Mesendoderm (in vitro differentiated cells): ENCODE data around the gene DENND4B.
A peak's percentile ranks its signal among the peaks of the same experiment; 100 is the strongest.

ENCODE experiments used
- DNase-seq: peaks from one replicate; pipeline ENCODE4 v3.0.0; 2013
- H2AK5ac ChIP-seq: 2 replicates; pipeline ENCODE4 v1.6.1; 2013; ENCODE audit warnings: low read length, inconsistent platforms
- H2BK120ac ChIP-seq: 2 replicates; pipeline ENCODE4 v1.6.1; 2013; ENCODE audit warnings: low read depth, mild to moderate bottlenecking, low read length, moderate library complexity, mixed read lengths
- H2BK15ac ChIP-seq: replicated peaks from 2 replicates; pipeline ENCODE4 v1.6.1; 2013; ENCODE audit warnings: low read depth, mild to moderate bottlenecking, moderate library complexity
- H2BK5ac ChIP-seq: 2 replicates; pipeline ENCODE4 v1.6.1; 2013; ENCODE audit warnings: low read length, inconsistent platforms
- H3K18ac ChIP-seq: 2 replicates; pipeline ENCODE4 v1.6.1; 2013; ENCODE audit warnings: mild to moderate bottlenecking, low read length, mixed read lengths
- H3K23ac ChIP-seq: one replicate; pipeline ENCODE4 v1.6.1; 2013; ENCODE audit warnings: low read length
- H3K27ac ChIP-seq: 2 replicates; pipeline ENCODE4 v1.5.1; 2013; ENCODE audit warnings: low read depth, mild to moderate bottlenecking, inconsistent platforms, low read length, moderate library complexity
- H3K27me3 ChIP-seq: 2 replicates; pipeline ENCODE4 v1.6.1; 2013; ENCODE audit warnings: low read length, control low read depth, mild to moderate bottlenecking, inconsistent platforms; ENCODE audit not compliant: insufficient read depth, poor library complexity
- H3K36me3 ChIP-seq: 2 replicates; pipeline ENCODE4 v1.6.1; 2013; ENCODE audit warnings: low read length, inconsistent platforms; ENCODE audit not compliant: control insufficient read depth, insufficient read depth
- H3K4ac ChIP-seq: one replicate; pipeline ENCODE4 v1.6.1; 2013; ENCODE audit warnings: low read depth, mild to moderate bottlenecking, low read length, moderate library complexity
- H3K4me1 ChIP-seq: 2 replicates; pipeline ENCODE4 v1.6.1; 2013; ENCODE audit warnings: low read depth, low read length, inconsistent platforms; ENCODE audit not compliant: control insufficient read depth
- H3K4me2 ChIP-seq: 2 replicates; pipeline ENCODE4 v1.6.1; 2013; ENCODE audit warnings: low read length
- H3K4me3 ChIP-seq: 2 replicates; pipeline ENCODE4 v1.5.1; 2013; ENCODE audit warnings: mild to moderate bottlenecking, low read length
- H3K56ac ChIP-seq: one replicate; pipeline ENCODE4 v1.6.1; 2013; ENCODE audit warnings: low read length
- H3K79me1 ChIP-seq: 2 replicates; pipeline ENCODE4 v1.6.1; 2013; ENCODE audit warnings: low read length, inconsistent platforms
- H3K79me2 ChIP-seq: 2 replicates; pipeline ENCODE4 v1.6.1; 2013; ENCODE audit warnings: mild to moderate bottlenecking, low read length; ENCODE audit not compliant: control insufficient read depth, insufficient read depth
- H3K9ac ChIP-seq: 2 replicates; pipeline ENCODE4 v1.6.1; 2013; ENCODE audit warnings: low read length, inconsistent platforms
- H4K5ac ChIP-seq: one replicate; pipeline ENCODE4 v1.6.1; 2013; ENCODE audit warnings: low read length
- H4K8ac ChIP-seq: one replicate; pipeline ENCODE4 v1.6.1; 2013; ENCODE audit warnings: low read depth, mild to moderate bottlenecking, control low read depth, low read length, moderate library complexity
- WGBS: extraction: QIAGEN DNeasy Blood & Tissue Kit; methylation state at CpG from one replicate; pipeline ENCODE4 v1.1.7; 2013; ENCODE audit warnings: low lambda C conversion rate, missing lambda C conversion rate; ENCODE audit not compliant: insufficient coverage; ENCODE audit errors: extremely low coverage; 5-methylcytosine and 5-hydroxymethylcytosine counted together

DENND4B gene

DNA sequence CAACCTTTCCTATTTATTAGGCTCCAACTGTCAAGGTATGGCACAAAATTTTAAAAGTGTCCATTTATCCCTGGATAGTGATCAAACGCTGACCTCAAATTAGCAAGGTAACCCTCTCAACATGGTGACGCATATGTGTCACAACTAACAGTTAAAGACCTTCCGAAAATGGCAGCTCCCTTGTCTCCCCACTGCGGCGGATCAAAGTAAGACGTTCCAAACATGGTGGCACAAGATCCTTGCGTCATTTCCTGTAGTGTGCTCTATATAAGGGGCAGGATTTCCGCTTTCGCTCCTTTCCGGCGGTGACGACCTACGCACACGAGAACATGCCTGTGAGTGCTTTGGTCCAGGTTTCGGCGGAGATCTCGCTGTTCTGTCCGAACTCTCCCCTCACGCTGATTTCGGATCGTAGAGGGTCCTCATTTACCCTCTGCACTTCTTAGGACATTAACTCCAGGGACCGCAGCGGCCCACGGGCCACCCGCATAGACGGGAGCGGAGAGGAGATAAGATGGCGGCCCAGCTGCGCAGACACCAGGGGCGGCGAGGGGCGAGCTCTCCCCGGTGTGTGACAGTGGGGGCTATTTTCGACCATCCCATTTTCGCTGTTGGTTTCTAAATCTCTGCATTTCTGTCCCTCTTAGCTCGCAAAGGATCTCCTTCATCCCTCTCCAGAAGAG is 44.1 kb upstream of the DENND4B start, which contains the start of gene RPS27:
Gene RPS27 (plus strand): TSS at position 295 of the 683 bp plus-strand sequence. CDS start 35 bp downstream, at position 330.
- Histone ChIP-seq H3K56ac (peak within 1 kb of the TSS; percentile 99), H4K5ac (peak within 1 kb of the TSS; percentile 44)

DNA sequence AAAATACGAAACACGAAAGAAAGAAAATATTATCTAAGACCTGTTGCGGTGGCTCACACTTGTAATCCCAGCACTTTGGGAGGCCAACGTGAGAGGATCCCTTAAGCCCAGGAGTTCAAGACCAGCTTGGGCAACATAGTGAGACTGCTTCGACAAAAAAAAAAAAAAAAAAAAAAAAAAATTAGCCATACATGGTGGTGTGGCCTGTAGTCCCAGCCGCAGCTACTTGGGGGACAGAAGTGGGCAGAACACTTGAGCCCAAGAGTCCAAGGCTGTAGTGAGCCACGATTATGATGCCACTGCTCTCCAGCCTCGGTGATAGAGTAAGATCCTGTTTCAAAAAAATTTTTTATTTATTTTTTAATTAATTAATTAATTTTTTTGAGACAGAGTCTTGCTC is 41.1 kb upstream of the DENND4B start:
- no peak overlapping the region for H3K27ac ChIP-seq
- no CpG with 5 or more reads among the region's 8 CpGs for WGBS
- no peak overlapping the region for H2BK120ac ChIP-seq
- H3K4ac ChIP-seq = no peak overlapping the region
- H3K4me3 ChIP-seq = no peak overlapping the region
- H3K79me2 ChIP-seq = peaks cover 24% of the 10 kb centered on the region
- no peak overlapping the region for H3K23ac ChIP-seq
- H4K5ac ChIP-seq = no peak overlapping the region
- H3K4me1 ChIP-seq = peaks cover 3% of the 10 kb centered on the region
- H3K27me3 ChIP-seq = no peaks in the 10 kb centered on the region
- no peak overlapping the region for H2BK5ac ChIP-seq
- no peak overlapping the region for H3K9ac ChIP-seq
- DNase-seq = no peak
- no peak overlapping the region for H4K8ac ChIP-seq
- H2AK5ac ChIP-seq = no peak overlapping the region
- no peak overlapping the region for H2BK15ac ChIP-seq
- peaks cover 2% of the 10 kb centered on the region for H3K36me3 ChIP-seq
- H3K4me2 ChIP-seq = no peak overlapping the region
- H3K18ac ChIP-seq = no peak overlapping the region
- H3K56ac ChIP-seq = no peak overlapping the region
- peaks cover 10% of the 10 kb centered on the region for H3K79me1 ChIP-seq

More for the DNA sequence above, 44.1 kb upstream of the DENND4B start, which contains the start of gene RPS27:
- H2AK5ac ChIP-seq = peak within 1 kb of the TSS; percentile 99
- H2BK15ac ChIP-seq = no peak within 1 kb of the TSS
- H3K9ac ChIP-seq = peak within 1 kb of the TSS; percentile 100
- H3K18ac ChIP-seq = peak within 1 kb of the TSS; percentile 44
- H3K4me3 ChIP-seq = peak within 1 kb of the TSS; percentile 96
- peak within 1 kb of the TSS; percentile 57 for H2BK5ac ChIP-seq
- no peaks in the 10 kb centered on the region for H3K4me1 ChIP-seq
- H3K4me2 ChIP-seq = peak within 1 kb of the TSS; percentile 51
- H3K79me2 ChIP-seq = peaks cover 17% of the 10 kb centered on the region
- no CpG with 5 or more reads among the region's 36 CpGs for WGBS
- peak within 1 kb of the TSS; percentile 66 for H3K4ac ChIP-seq
- H3K79me1 ChIP-seq = peaks cover 5% of the 10 kb centered on the region
- H3K36me3 ChIP-seq = peaks cover 4% of the 10 kb centered on the region
- peak within 1 kb of the TSS; percentile 77 for H4K8ac ChIP-seq
- H3K27ac ChIP-seq = peak within 1 kb of the TSS; percentile 15
- DNase-seq = peak; percentile 99
- no peak within 1 kb of the TSS for H2BK120ac ChIP-seq
- H3K27me3 ChIP-seq = no peaks in the 10 kb centered on the region
- H3K23ac ChIP-seq = no peak within 1 kb of the TSS

DNA sequence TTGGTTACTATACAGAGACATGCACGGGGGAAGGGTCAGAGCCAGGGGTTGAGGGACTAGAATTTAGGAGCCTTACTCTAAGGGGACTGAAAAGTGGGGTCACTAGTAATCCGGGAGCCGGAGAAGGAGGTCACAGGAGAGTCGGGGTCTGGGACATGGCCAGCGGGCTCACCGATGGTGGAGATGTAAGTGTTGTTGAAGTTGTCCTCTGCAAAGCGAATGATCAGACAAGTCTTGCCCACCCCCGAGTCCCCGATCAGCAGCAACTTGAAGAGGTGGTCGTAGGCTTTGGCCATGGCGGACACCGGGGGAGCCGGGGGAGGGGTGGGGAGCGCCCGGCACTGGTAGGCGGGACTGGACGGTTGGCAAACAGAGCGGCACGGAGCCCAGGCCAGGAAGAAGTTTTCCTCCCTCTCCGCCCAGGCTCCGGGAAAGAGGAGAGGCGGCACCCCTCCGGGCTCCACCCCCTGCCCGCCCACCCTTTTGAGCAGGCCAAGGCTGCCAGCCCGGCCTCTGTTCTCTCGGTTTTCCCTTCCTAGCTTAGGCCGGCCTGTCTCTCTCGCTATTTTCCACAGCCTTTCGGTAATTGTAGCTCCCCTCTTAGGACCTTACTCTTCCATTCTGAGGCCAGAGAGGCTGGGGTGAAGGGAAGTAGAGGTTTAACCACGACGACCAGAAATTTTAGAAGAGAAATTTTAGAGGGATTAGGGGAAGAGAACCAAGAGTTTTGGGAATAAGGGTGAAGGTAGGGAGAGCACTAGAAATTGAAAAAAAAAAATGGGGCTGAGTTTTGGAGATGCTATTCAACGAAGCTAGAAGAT is 39.6 kb upstream of the DENND4B start, which contains the start of gene RAB13:
Gene RAB13 (minus strand): TSS at position 399 of the 821 bp plus-strand sequence. CDS start 103 bp downstream, at position 296.
- H3K18ac ChIP-seq = peak within 1 kb of the TSS; percentile 92
- H3K4me3 ChIP-seq = peak within 1 kb of the TSS; percentile 70
- WGBS = no CpG with 5 or more reads among the region's 32 CpGs
- H3K4ac ChIP-seq = peak within 1 kb of the TSS; percentile 27
- peaks cover 15% of the 10 kb centered on the region for H3K79me2 ChIP-seq
- peak; percentile 89 for DNase-seq
- H3K56ac ChIP-seq = peak within 1 kb of the TSS; percentile 92
- H3K4me2 ChIP-seq = peak within 1 kb of the TSS; percentile 39
- H3K4me1 ChIP-seq = peaks cover 3% of the 10 kb centered on the region
- H3K23ac ChIP-seq = no peak within 1 kb of the TSS
- peak within 1 kb of the TSS; percentile 70 for H3K9ac ChIP-seq
- H3K36me3 ChIP-seq = peaks cover 2% of the 10 kb centered on the region
- no peak within 1 kb of the TSS for H2BK5ac ChIP-seq
- H3K27ac ChIP-seq = peak within 1 kb of the TSS; percentile 16
- H2BK15ac ChIP-seq = no peak within 1 kb of the TSS
- H3K79me1 ChIP-seq = peaks cover 7% of the 10 kb centered on the region
- no peaks in the 10 kb centered on the region for H3K27me3 ChIP-seq
- no peak within 1 kb of the TSS for H2BK120ac ChIP-seq
- no peak within 1 kb of the TSS for H4K5ac ChIP-seq
- no peak within 1 kb of the TSS for H4K8ac ChIP-seq
- H2AK5ac ChIP-seq = no peak within 1 kb of the TSS

GRCh38 chr1:153985341-153985912 is 38.9 kb upstream of the DENND4B start:
- H3K36me3 ChIP-seq = peaks cover 2% of the 10 kb centered on the region
- no peak overlapping the region for H2BK5ac ChIP-seq
- peaks cover 3% of the 10 kb centered on the region for H3K4me1 ChIP-seq
- peak overlapping the region; percentile 72 for H3K18ac ChIP-seq
- H2AK5ac ChIP-seq = no peak overlapping the region
- no peak overlapping the region for H2BK15ac ChIP-seq
- H3K4me2 ChIP-seq = peak overlapping the region; percentile 24
- H4K8ac ChIP-seq = no peak overlapping the region
- no peaks in the 10 kb centered on the region for H3K27me3 ChIP-seq
- H3K4ac ChIP-seq = peak overlapping the region; percentile 27
- peak; percentile 48 for DNase-seq
- H3K27ac ChIP-seq = peak overlapping the region; percentile 6
- H3K79me2 ChIP-seq = peaks cover 9% of the 10 kb centered on the region
- H3K56ac ChIP-seq = peak overlapping the region; percentile 92
- H3K79me1 ChIP-seq = peaks cover 7% of the 10 kb centered on the region
- H3K4me3 ChIP-seq = peak overlapping the region; percentile 70
- no peak overlapping the region for H2BK120ac ChIP-seq
- peak overlapping the region; percentile 66 for H3K9ac ChIP-seq
- no peak overlapping the region for H4K5ac ChIP-seq
- no peak overlapping the region for H3K23ac ChIP-seq
- WGBS = no CpG with 5 or more reads among the region's 7 CpGs

DNA sequence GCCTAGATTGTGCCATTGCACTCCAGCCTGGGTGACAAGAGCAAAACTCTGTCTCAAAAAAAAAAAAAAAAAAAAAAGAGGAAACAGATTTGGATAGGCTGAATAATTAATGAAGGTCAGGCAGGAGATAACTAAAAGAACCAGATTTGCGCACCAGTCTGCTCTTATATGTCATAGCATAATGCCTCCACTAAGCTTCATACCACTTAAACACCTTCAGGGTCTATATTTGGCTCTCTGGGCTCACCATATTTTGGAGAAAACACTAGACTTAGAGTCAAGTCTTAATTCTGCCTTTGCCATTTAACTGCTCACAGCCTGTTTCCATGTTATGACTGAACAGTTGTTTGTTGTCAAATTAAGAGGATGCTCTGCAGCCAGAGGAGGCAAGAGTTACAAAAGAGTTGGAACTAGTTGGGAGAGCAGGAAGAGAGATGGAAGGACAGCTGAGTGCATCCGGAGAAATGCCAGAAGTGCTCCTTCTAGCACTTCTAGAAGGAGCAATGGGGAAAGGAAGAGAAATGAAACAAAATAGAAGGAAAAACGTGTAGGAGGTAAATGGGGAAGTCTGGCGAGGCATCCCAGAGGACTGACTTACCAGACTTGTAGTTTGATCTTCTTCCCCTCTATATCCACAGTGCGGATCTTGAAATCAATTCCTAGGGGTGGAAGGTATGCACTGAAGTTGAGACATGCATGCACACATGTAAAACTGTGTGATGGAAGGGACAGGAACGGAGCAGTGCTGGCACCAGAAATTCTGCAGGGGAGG is 37.8 kb upstream of the DENND4B start:
- Histone ChIP-seq H3K79me1 (peaks cover 7% of the 10 kb centered on the region), H3K56ac (peak overlapping the region; percentile 73), H3K18ac (no peak overlapping the region), H2AK5ac (no peak overlapping the region), H3K4me3 (no peak overlapping the region), H3K4me2 (peak overlapping the region; percentile 19), H2BK5ac (no peak overlapping the region), H3K79me2 (peaks cover 9% of the 10 kb centered on the region), H3K27me3 (no peaks in the 10 kb centered on the region), H3K4me1 (peaks cover 3% of the 10 kb centered on the region), H3K4ac (no peak overlapping the region), H3K36me3 (peaks cover 2% of the 10 kb centered on the region), H2BK120ac (no peak overlapping the region), H4K8ac (no peak overlapping the region), H3K27ac (no peak overlapping the region), H2BK15ac (no peak overlapping the region), H3K9ac (peak overlapping the region; percentile 66), H3K23ac (peak overlapping the region; percentile 59), H4K5ac (no peak overlapping the region)
- WGBS = no CpG with 5 or more reads among the region's 6 CpGs
- DNase-seq = no peak
